GM18907 (cell line): ENCODE data around the gene CPA1.

Source experiments
- ATAC-seq: cut with Tn5 transposase; IDR thresholded peaks from one replicate; pipeline ENCODE4 v1.9.1; 2021; ENCODE audit warnings: mild to moderate bottlenecking, moderate library complexity; ENCODE audit not compliant: unreplicated experiment

Gene CPA1

GRCh38 chr7:130353196-130353595 is 27.1 kb upstream of the CPA1 start:
- no peak for ATAC-seq

- ATAC-seq, result no peak
Measured at GRCh38 chr7:130356121-130356875, 24.0 kb upstream of the CPA1 start.

- no peak for ATAC-seq
Measured at GRCh38 chr7:130356876-130357611, 23.2 kb upstream of the CPA1 start.

DNA sequence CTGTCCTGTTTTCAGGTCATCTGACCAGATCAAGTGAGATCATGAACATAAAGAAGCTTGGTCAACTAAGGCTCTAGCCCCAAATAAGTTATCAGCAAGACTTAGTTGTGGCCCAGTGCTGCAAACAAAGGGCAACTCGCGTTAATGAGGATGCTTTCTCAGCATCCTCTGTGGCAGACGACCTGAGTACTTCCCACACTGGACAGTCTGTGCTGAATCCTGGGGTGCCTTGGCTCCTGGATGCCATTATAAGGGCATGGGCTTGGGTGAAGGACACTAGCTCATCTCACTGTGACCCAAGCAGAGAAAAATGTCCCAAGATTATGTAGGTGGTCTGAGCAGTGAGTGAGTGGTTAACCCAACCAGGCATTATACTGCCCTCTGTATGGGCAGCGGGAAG is 21.8 kb upstream of the CPA1 start:
- ATAC-seq, result no peak

DNA sequence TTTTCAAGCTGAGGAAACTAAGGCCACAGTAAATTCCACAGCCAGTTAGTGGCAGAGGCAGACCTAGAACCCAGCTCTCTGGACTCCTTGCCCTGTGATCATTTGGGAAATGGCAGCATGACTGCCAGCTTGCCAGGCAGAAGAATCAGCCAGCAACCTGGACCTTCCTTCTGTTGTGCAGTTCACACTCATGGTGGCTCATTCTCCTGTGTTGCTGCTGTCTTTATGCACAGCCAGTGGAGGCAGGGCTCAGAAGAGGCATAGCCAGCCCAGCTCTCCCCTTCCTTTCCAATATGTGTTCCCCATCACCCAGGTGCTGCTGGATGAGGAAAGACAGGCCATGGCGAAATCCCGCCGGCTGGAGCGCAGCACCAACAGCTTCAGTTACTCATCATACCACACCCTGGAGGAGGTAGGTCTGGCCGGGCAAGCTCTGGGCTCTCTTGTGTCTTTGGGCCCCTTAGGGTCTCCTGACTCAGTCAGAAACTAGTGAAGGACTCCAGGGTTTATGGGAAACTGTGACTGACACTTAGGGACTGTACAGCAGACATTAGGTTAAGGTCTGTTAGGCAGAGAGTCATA is 20.9 kb upstream of the CPA1 start:
- ATAC-seq, result no peak

DNA sequence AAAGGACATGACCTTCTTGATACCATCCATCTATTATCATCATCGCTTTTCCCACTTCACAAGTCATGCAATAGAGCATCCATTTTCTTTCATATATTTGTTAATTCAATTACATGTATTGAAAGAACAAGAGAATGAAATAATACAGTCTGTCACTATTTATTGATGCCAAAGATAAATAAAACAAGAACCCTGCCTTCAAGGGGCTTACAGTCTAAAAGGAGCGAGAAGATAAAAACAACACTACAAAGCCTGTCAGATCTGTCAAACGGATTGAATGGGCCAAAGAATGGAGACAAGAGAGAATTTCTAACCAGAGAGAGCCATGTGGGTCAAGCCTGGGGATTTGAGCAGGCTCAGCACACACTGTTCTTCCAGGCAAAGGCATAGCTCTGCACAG is 19.8 kb upstream of the CPA1 start:
- no peak for ATAC-seq

- ATAC-seq, result no peak
Measured at GRCh38 chr7:130361681-130362080, 18.6 kb upstream of the CPA1 start.

DNA sequence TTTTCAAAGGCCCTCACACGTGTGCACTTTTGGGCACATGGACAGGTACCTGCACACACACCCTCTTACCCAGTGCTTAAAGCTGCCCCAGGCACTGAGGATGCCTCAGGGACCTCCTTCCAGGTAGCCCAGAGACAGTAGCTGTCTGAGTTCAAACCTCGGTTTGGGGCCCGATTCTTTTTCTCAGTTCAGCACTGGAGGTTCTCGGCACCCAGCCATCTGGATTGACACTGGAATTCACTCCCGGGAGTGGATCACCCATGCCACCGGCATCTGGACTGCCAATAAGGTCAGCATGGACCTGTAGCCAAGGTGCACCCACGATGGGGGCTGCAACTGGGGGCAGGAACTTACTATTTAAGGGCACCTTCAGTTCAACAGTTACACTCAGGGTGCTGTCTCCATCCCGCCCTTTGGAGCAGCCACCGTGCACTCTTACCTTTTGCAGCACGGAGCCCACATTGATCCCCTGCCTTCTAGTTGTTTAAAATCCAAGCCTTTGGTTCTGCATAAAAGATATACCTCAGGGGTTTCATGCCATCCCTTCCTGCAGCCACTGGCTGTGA is 18.0 kb upstream of the CPA1 start:
- ATAC-seq, result no peak

- no peak for ATAC-seq
Measured at GRCh38 chr7:130363026-130363847, 17.1 kb upstream of the CPA1 start.

DNA sequence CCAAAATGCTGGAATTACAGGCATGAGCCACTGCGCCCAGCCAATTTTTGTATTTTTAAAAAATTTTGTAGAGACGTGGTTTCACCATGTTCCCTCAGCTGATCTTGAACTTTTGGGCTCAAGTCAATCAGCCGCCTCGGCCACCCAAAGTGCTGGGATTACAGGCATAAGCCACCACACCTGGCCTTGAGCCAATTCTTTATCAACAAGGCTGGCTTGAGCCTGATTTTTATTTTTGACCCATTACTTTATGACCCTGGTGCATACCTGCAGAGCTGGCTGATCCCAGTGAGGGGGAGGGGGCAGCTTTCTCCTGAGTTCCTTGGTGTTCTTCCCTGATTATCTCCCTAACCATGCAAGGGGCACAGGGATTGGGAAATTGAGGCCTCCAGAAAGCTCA is 15.8 kb upstream of the CPA1 start:
- no peak for ATAC-seq

GRCh38 chr7:130365088-130365487 is 15.2 kb upstream of the CPA1 start:
- no peak for ATAC-seq

DNA sequence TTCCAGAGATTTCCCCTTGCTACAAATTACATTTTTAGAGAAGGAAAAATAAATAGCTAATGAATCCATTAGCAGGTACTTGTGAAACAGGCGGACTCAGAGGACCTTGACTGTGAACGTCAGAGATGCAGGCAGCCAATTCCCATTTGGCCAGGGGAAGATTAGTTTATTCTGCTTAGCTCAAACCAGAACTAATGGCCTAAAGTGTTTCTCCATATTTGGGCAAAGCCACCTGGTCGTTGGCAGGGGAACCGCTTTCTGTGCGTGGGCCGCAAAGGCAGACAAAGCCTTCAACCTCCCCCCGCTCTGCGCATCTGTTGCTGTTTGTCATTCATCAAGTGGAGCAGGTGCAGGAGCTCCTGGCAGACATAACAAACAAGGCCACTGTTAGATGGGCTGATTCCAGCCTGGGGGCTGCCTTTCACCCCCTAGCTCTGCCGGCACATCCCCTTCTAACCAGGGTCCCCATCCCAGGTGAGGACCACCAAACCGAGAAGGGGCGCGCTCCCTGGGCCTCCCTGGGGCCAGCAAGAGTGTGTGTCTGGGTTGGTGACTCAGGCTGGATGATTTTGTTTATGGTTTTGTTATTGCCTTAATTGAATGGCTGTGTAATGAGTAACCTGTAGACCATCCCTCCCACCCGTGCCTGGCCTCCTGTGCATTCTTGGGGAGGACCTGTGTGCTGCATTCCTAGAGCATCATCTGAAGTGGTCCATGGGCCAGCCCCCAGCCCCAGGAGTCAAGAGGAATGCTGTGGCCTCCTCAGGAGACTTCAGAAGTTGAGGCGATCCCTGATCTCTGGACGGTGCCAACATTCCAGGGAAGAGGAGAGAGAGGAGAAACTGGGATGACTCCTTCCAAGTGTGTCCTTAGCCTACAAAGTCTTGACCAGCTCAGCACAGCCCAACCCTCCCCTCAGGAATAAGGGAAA is 14.5 kb upstream of the CPA1 start:
- ATAC-seq, result peak; percentile 61

- ATAC-seq, result no peak
Measured at GRCh38 chr7:130366564-130366963, 13.7 kb upstream of the CPA1 start.

DNA sequence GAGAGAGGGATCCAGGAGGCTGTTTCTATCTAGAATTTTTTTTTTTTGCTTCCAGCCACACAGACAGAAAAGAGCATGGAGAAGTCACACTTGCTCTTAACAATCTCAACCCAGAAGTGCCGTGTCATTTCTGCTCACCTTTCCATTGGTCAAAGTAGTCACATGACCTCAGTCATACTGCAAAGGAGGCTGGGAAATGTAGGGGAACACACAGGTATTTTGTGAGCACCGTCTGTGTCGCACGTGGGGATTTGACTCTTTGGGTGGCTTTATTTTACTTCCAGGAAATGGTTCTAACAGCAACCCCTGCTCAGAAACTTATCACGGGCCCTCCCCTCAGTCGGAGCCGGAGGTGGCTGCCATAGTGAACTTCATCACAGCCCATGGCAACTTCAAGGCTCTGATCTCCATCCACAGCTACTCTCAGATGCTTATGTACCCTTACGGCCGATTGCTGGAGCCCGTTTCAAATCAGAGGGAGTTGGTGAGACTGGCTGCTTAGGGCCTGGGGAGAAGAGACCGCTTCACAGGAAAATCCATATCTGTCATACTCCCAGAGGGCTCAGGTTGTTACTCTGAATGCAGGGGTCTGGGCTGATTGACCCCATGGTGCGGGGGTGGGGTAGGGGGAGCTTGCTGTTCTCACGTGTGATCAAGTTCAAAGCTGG is 13.1 kb upstream of the CPA1 start:
- no peak for ATAC-seq

- ATAC-seq, result no peak
Measured at GRCh38 chr7:130367836-130368746, 12.2 kb upstream of the CPA1 start.

DNA sequence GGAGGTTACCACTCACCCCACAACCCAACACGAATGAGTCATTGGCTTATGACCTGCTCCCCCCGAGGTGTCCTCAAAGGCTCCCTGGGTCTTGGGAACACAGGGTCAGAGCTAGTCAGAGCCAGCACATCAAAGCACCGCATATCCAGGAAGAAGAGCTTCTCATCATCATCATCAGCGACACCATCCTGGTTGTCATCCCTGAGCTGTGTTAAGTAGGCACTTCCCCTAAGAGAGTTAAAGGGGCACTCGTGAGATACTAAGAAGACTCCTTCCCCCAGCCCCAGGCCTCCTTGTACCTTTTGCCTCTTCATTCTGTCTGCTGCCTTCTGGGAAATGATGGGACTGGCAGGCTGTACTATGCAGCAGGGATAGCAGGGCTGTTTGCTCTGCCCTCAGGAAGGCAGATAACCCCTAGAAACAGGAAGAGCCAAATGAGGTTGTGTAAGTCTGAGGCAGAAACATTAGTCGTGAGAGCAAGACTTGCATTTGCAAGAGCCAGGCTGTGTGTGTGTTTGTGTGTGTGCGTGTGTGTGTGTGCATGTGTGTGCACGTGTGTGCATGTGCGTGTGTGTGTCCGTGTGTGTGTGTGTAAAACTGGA is 11.1 kb upstream of the CPA1 start:
- ATAC-seq, result no peak

DNA sequence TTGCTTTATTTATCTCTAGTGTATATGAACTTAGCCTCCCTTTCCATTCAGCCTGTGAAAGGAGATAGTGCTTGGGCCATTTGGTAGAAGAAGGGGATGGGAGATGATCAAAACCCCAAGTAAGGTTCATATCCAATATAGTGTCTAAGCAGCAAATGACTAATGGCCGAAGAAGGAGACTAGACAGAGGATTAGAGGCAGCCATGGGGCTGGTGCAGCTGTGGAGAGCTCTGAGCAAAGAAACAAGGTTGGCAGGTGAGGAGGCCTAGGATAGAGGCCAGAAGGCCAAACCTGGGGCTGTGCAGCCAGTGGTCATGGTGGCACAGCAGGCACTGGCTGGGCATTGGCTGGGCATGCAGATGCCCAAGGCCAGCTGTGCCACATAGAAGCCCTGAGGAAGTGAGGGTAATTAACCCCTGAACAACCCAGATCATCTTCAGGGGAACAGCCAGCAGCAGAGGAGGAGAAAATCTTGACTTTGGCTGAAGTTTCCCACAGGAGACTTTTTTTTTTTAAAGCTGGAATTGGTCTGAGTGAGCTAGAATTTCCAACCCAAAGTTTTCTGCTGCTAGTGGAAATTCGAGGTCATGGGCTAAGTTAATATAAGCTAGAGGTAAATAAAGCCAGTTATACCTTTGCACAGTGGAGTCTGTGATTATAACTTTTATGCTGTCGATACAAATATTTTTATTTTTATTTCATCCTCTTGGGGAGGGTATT is 10.3 kb upstream of the CPA1 start:
- ATAC-seq, result no peak
